ENCODE data around the gene CCDC27.

DNA sequence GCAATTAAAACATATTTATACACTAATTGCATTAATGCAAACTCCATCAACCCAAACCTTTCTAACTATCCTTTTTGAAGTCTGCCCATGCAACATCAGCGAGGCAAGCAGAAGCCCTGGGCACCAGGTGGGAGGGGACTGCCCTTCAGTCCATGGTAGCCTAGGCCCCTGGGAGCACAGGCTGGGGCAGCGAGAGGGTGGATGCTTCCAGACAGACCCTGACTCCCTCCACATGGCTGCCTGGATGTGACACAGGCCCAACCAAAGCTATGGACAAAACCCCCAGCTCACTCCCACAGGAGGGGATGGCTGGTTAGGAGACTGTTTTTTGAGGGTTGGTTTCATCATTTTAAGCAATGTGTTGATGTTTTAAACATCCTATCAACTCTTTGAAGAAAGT lies 61.8 kb downstream of the CCDC27 start:
- no peak for TF ChIP-seq FOXA1 (IDR thresholded peaks at IDR 0.05)
- no peak for TF ChIP-seq SP1 (IDR thresholded peaks at IDR 0.05)
- TF ChIP-seq BHLHE40 (IDR thresholded peaks at IDR 0.05; ENCODE audit: borderline replicate concordance): no peak
- TF ChIP-seq HDGF (IDR thresholded peaks at IDR 0.05; ENCODE audit: borderline replicate concordance): no peak
- no peak for TF ChIP-seq FOXM1 (IDR thresholded peaks at IDR 0.05; ENCODE audit: borderline replicate concordance)
- TF ChIP-seq ZNF384 (IDR thresholded peaks at IDR 0.05): no peak
- no peak for TF ChIP-seq ELF4 (IDR thresholded peaks at IDR 0.05)
- TF ChIP-seq ARNT (IDR thresholded peaks at IDR 0.05): no peak
- TF ChIP-seq PKNOX1 (IDR thresholded peaks at IDR 0.05): no peak
- TF ChIP-seq L3MBTL2 (conservative IDR thresholded peaks at IDR 0.05): no peak
- TF ChIP-seq LEF1 (IDR thresholded peaks at IDR 0.05; ENCODE audit: borderline replicate concordance): no peak
